HUES48 (cell line): Measurements from ENCODE around the gene ZCCHC8.
"Not testable (repeated sequence)": the region's sequence is repeated elsewhere in the genome, so short reads cannot be mapped to it uniquely, and the experiment has no call there.

Experiments used
- H3K27ac ChIP-seq: one replicate; pipeline ENCODE4 v1.7.0; 2013; ENCODE audit warnings: low read depth, low read length, inconsistent platforms
- H3K27me3 ChIP-seq: 2 replicates; pipeline ENCODE4 v1.6.1; 2013; ENCODE audit warnings: mild to moderate bottlenecking, low read length; ENCODE audit not compliant: control insufficient read depth, insufficient read depth
- H3K36me3 ChIP-seq: 2 replicates; pipeline ENCODE4 v1.6.1; 2013; ENCODE audit warnings: low read length; ENCODE audit not compliant: control insufficient read depth, insufficient read depth
- H3K4me1 ChIP-seq: 2 replicates; pipeline ENCODE4 v1.6.1; 2013; ENCODE audit warnings: mild to moderate bottlenecking, low read length; ENCODE audit not compliant: control insufficient read depth, insufficient read depth
- H3K4me3 ChIP-seq: 2 replicates; pipeline ENCODE4 v1.5.1; 2013; ENCODE audit warnings: mild to moderate bottlenecking, low read depth, low read length
- H3K9ac ChIP-seq: 2 replicates; pipeline ENCODE4 v1.6.1; 2013; ENCODE audit warnings: mild to moderate bottlenecking, low read depth, low read length, moderate library complexity
- H3K9me3 ChIP-seq: 2 replicates; pipeline ENCODE4 v1.6.1; 2013; ENCODE audit warnings: low read length; ENCODE audit not compliant: control insufficient read depth, insufficient read depth

Gene ZCCHC8

GRCh38 chr12:122449317-122449716 is 51.4 kb downstream of the ZCCHC8 start:
- Histone ChIP-seq H3K4me1 (no peaks in the 10 kb centered on the region), H3K36me3 (no peaks in the 10 kb centered on the region), H3K27me3 (no peaks in the 10 kb centered on the region), H3K9me3 (no peaks in the 10 kb centered on the region), H3K27ac (no peak overlapping the region), H3K9ac (no peak overlapping the region), H3K4me3 (no peak overlapping the region)

GRCh38 chr12:122447825-122448224 is 52.9 kb downstream of the ZCCHC8 start:
- H3K9ac ChIP-seq, H3K9me3 ChIP-seq, H3K36me3 ChIP-seq, H3K4me1 ChIP-seq, H3K27me3 ChIP-seq, H3K27ac ChIP-seq, H3K4me3 ChIP-seq: not testable (repeated sequence)

- H3K9ac ChIP-seq, H3K4me1 ChIP-seq, H3K9me3 ChIP-seq, H3K36me3 ChIP-seq, H3K27me3 ChIP-seq, H3K4me3 ChIP-seq, H3K27ac ChIP-seq: not testable (repeated sequence)
Measured at GRCh38 chr12:122446390-122446789, 54.3 kb downstream of the ZCCHC8 start.

GRCh38 chr12:122444071-122444470 is 56.7 kb downstream of the ZCCHC8 start:
- H3K9me3 ChIP-seq, H3K4me1 ChIP-seq, H3K9ac ChIP-seq, H3K4me3 ChIP-seq, H3K27me3 ChIP-seq, H3K36me3 ChIP-seq, H3K27ac ChIP-seq: not testable (repeated sequence)

- H3K27me3 ChIP-seq, H3K27ac ChIP-seq, H3K9ac ChIP-seq, H3K9me3 ChIP-seq, H3K36me3 ChIP-seq, H3K4me1 ChIP-seq, H3K4me3 ChIP-seq: not testable (repeated sequence)
Measured at GRCh38 chr12:122438822-122439221, 61.9 kb downstream of the ZCCHC8 start.

- H3K4me3 ChIP-seq: no peak overlapping the region
- H3K9ac ChIP-seq: no peak overlapping the region
- H3K9me3 ChIP-seq: no peaks in the 10 kb centered on the region
- H3K36me3 ChIP-seq: no peaks in the 10 kb centered on the region
- H3K27me3 ChIP-seq: no peaks in the 10 kb centered on the region
- H3K27ac ChIP-seq: no peak overlapping the region
- no peaks in the 10 kb centered on the region for H3K4me1 ChIP-seq
Measured at GRCh38 chr12:122437656-122438121, 63.0 kb downstream of the ZCCHC8 start.

GRCh38 chr12:122435186-122435585 is 65.5 kb downstream of the ZCCHC8 start:
- Histone ChIP-seq H3K4me1 (no peaks in the 10 kb centered on the region), H3K4me3 (no peak overlapping the region), H3K27me3 (no peaks in the 10 kb centered on the region), H3K9me3 (no peaks in the 10 kb centered on the region), H3K27ac (no peak overlapping the region), H3K9ac (no peak overlapping the region), H3K36me3 (no peaks in the 10 kb centered on the region)

GRCh38 chr12:122429043-122429442 is 71.7 kb downstream of the ZCCHC8 start:
- not testable (repeated sequence) for H3K9ac ChIP-seq, H3K4me3 ChIP-seq, H3K27ac ChIP-seq, H3K27me3 ChIP-seq, H3K4me1 ChIP-seq, H3K36me3 ChIP-seq, H3K9me3 ChIP-seq

- peaks cover 5% of the 10 kb centered on the region; the same call in 1 of the 2 replicates for H3K4me1 ChIP-seq
- no peak overlapping the region for H3K4me3 ChIP-seq
- no peaks in the 10 kb centered on the region for H3K36me3 ChIP-seq
- H3K27me3 ChIP-seq: no peaks in the 10 kb centered on the region
- no peak overlapping the region for H3K27ac ChIP-seq
- H3K9ac ChIP-seq: no peak overlapping the region
- no peaks in the 10 kb centered on the region for H3K9me3 ChIP-seq
Measured at GRCh38 chr12:122427403-122427802, 73.3 kb downstream of the ZCCHC8 start.

- Histone ChIP-seq H3K27ac (peak overlapping the region; percentile 94), H3K36me3 (no peaks in the 10 kb centered on the region), H3K9ac (peak overlapping the region; percentile 78), H3K27me3 (no peaks in the 10 kb centered on the region), H3K9me3 (no peaks in the 10 kb centered on the region), H3K4me1 (peaks cover 12% of the 10 kb centered on the region), H3K4me3 (peak overlapping the region; percentile 77)
Measured at GRCh38 chr12:122423258-122424165, 77.2 kb downstream of the ZCCHC8 start.

- Histone ChIP-seq H3K27ac (peak overlapping the region; percentile 94), H3K4me3 (peak overlapping the region; percentile 77), H3K4me1 (peaks cover 12% of the 10 kb centered on the region), H3K36me3 (no peaks in the 10 kb centered on the region), H3K9me3 (no peaks in the 10 kb centered on the region), H3K27me3 (no peaks in the 10 kb centered on the region), H3K9ac (peak overlapping the region; percentile 78)
Measured at GRCh38 chr12:122422730-122423257, 77.9 kb downstream of the ZCCHC8 start.
